Measurements from ENCODE around the gene RGS13. TPM values are rescaled to one million over a fixed set of nuclear protein-coding genes. Genes with fewer than 3 reads are reported as not detected.

The RGS13 gene
- total RNA-seq, 4 donors from 2014 or later, result 0.10 to 0.56 (median 0.34) TPM; not detected in 1

DNA sequence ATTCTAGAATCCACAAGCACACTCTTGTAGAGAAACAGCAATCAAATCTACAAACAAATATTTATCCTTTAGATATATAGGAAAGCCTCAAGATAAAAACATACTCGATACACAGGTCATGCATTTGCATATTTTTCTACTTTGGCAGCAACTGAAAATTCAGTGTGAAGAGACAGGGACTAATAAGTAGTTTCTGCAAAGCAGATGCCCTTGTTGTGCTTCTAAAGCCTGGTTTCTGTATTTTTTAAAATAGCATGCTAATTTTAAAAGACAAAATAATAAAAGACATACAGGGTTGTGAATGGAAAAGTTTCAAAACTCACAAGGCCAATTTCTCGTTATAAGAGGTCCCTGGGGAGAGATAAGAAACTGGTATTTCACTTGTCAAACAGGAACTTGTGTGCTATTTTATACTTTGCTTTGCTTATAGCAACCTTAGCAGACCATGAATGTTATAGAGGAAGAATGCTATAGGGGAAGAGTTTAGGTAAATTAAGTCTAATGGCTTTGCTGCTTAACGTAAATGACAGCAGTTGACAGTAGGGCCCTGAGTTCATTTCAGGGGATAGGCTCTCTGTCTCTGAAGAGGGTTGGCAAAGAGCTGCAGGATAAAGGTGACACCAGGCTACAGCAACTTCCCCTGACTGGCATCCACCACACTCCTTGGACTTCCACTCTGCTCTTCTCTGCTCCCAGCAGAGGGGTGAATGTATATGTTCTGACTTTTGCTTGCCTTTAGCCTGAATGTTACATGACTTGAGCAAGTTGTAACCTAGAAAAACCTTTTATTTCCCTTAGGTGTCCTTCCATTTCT is 9.4 kb upstream of the RGS13 start:
- 40% methylated on average over 3 of the region's 3 CpGs for WGBS
- H3K27me3 ChIP-seq, result no peaks in the 10 kb centered on the region
- no peak for TF ChIP-seq EP300 (IDR thresholded peaks at IDR 0.05)
- TF ChIP-seq, protein P1, sequence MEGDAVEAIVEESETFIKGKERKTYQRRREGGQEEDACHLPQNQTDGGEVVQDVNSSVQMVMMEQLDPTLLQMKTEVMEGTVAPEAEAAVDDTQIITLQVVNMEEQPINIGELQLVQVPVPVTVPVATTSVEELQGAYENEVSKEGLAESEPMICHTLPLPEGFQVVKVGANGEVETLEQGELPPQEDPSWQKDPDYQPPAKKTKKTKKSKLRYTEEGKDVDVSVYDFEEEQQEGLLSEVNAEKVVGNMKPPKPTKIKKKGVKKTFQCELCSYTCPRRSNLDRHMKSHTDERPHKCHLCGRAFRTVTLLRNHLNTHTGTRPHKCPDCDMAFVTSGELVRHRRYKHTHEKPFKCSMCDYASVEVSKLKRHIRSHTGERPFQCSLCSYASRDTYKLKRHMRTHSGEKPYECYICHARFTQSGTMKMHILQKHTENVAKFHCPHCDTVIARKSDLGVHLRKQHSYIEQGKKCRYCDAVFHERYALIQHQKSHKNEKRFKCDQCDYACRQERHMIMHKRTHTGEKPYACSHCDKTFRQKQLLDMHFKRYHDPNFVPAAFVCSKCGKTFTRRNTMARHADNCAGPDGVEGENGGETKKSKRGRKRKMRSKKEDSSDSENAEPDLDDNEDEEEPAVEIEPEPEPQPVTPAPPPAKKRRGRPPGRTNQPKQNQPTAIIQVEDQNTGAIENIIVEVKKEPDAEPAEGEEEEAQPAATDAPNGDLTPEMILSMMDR (IDR thresholded peaks at IDR 0.05), result no peak
- TF ChIP-seq POLR2AphosphoS5 (IDR thresholded peaks at IDR 0.05), result no peak
- no peak for TF ChIP-seq POLR2A (IDR thresholded peaks at IDR 0.05)
- H3K4me1 ChIP-seq, result peaks cover 2% of the 10 kb centered on the region
- no peak for DNase-seq (ENCODE audit: low spot score in 2 of 2)
- no peak overlapping the region for H3K4me3 ChIP-seq
- H3K27ac ChIP-seq, result no peak overlapping the region
- H3K9me3 ChIP-seq, result no peaks in the 10 kb centered on the region
- no peaks in the 10 kb centered on the region for H3K36me3 ChIP-seq

DNA sequence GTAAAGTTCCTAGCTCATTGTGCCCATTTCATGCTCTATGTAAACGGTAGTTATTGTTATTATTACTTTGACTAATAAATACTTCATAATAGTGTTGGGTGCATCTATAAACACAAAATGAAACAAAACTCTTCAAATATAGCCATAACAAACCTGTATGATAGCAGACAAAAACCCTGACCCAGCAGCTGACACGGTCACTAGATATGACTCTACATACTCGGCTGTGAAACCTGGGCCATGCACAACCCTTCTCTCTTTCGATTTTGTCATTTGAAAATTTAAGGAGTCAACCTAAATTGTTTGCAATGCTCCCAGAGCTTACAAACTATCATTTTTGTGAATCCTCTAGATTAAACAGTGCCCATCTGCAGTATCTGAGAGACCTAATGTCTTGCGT is 8.0 kb upstream of the RGS13 start:
- WGBS, result 89% methylated on average over 5 of the region's 5 CpGs
- Histone ChIP-seq H3K4me1 (peaks cover 2% of the 10 kb centered on the region), H3K9me3 (no peaks in the 10 kb centered on the region), H3K4me3 (no peak overlapping the region), H3K36me3 (no peaks in the 10 kb centered on the region), H3K27me3 (no peaks in the 10 kb centered on the region), H3K27ac (no peak overlapping the region)
- no peak for TF ChIP-seq POLR2AphosphoS5 (IDR thresholded peaks at IDR 0.05)
- TF ChIP-seq EP300 (IDR thresholded peaks at IDR 0.05), result no peak
- no peak for TF ChIP-seq POLR2A (IDR thresholded peaks at IDR 0.05)
- TF ChIP-seq, protein P1 (IDR thresholded peaks at IDR 0.05), result no peak
- DNase-seq (ENCODE audit: low spot score in 2 of 2), result no peak

DNA sequence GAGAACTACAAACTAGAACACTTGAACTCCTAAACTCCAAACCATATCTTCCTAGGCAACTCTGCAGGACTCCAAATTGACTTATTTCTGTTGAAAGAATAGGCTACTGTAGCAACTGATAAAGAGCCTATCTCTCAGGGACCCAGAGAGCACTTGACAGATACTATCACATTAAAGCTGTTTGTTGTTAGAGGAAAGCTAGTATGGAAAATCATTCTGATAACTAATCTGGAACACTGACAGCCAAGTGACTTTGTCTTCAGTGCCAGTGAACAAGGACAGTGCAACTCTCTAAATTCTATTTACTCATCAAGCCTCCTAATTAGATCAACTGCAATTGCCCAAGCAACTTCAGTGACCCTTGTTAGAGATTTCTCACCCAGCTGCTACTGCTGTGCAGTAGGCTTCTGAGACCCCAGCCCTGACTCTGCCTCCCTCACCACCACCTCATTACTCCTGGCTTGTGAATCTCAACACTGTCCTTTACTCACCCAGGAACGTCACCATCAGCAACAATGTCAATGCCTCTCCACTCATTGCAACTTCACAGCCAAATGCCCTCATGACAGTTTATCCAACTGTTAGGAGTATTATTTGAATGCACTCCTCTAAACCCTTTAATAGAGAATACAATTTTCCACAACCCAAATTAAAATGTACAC is 7.4 kb upstream of the RGS13 start:
- Histone ChIP-seq H3K27me3 (no peaks in the 10 kb centered on the region), H3K9me3 (no peaks in the 10 kb centered on the region), H3K27ac (no peak overlapping the region), H3K36me3 (no peaks in the 10 kb centered on the region), H3K4me3 (no peak overlapping the region), H3K4me1 (peaks cover 2% of the 10 kb centered on the region)
- TF ChIP-seq, protein P1 (IDR thresholded peaks at IDR 0.05), result no peak
- TF ChIP-seq POLR2A (IDR thresholded peaks at IDR 0.05) (no peak), EP300 (IDR thresholded peaks at IDR 0.05) (no peak), POLR2AphosphoS5 (IDR thresholded peaks at IDR 0.05) (no peak)
- DNase-seq (ENCODE audit: low spot score in 2 of 2), result no peak
- 94% methylated on average over 1 of the region's 1 CpG for WGBS

DNA sequence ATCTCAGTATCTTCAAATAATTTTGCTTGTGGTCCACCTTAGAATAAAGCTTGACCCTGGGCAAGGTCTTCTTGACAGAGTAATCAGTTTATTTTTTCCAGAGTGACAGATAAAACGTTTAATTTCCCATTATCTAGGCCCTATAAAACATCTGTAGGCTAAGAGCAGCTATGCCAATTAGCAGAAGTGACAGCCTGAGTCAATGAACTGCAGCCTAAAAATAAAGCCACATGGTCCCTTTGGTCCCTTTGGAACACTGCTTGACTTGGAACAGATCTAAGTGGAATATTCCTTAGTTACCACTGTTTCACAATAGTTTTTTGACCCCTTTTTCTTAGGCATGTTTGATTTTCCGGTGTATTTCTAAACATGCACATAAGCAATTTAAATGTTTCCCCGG is 6.3 kb upstream of the RGS13 start:
- H3K4me1 ChIP-seq, result peaks cover 2% of the 10 kb centered on the region
- 56% methylated on average over 3 of the region's 3 CpGs for WGBS
- H3K9me3 ChIP-seq, result no peaks in the 10 kb centered on the region
- H3K36me3 ChIP-seq, result no peaks in the 10 kb centered on the region
- TF ChIP-seq POLR2A (IDR thresholded peaks at IDR 0.05) (no peak), EP300 (IDR thresholded peaks at IDR 0.05) (no peak), POLR2AphosphoS5 (IDR thresholded peaks at IDR 0.05) (no peak)
- TF ChIP-seq, protein P1 (IDR thresholded peaks at IDR 0.05), result no peak
- no peak overlapping the region for H3K4me3 ChIP-seq
- DNase-seq (ENCODE audit: low spot score in 2 of 2), result no peak
- H3K27ac ChIP-seq, result no peak overlapping the region
- H3K27me3 ChIP-seq, result no peaks in the 10 kb centered on the region

Measured in suprapubic skin (tissue), 4 donors.